Osteoblast (primary cell): ENCODE results near the gene RGS9BP. TPM values are rescaled to one million over a fixed set of nuclear protein-coding genes. Genes with fewer than 3 reads are reported as not detected.
"Not testable (repeated sequence)": the region's sequence is repeated elsewhere in the genome, so short reads cannot be mapped to it uniquely, and the experiment has no call there.

Experiments used
- DNase-seq: peaks from one replicate; pipeline ENCODE4 v3.0.0; 2011; ENCODE audit warnings: low spot score, mixed read lengths; ENCODE audit not compliant: insufficient read length; ENCODE audit errors: missing footprints
- H2AFZ ChIP-seq: 2 replicates; pipeline ENCODE4 v1.6.0; 2011; ENCODE audit warnings: mild to moderate bottlenecking, low read length
- H3K27ac ChIP-seq: 2 replicates; pipeline ENCODE4 v1.5.1; 2011; ENCODE audit warnings: mild to moderate bottlenecking, low read depth, low read length, moderate library complexity
- H3K27me3 ChIP-seq: 2 replicates; pipeline ENCODE4 v1.6.0; 2012; ENCODE audit warnings: mild to moderate bottlenecking, control low read depth, inconsistent platforms, low read length, moderate library complexity; ENCODE audit not compliant: insufficient read depth
- H3K36me3 ChIP-seq: 2 replicates; pipeline ENCODE4 v1.5.1; 2011; ENCODE audit warnings: mild to moderate bottlenecking, low read length, control low read depth, moderate library complexity; ENCODE audit not compliant: insufficient read depth
- H3K4me1 ChIP-seq: 2 replicates; pipeline ENCODE4 v1.5.1; 2011; ENCODE audit warnings: mild to moderate bottlenecking, low read length, control low read depth, moderate library complexity; ENCODE audit not compliant: insufficient read depth
- H3K4me2 ChIP-seq: 2 replicates; pipeline ENCODE4 v1.6.0; 2011; ENCODE audit warnings: mild to moderate bottlenecking, low read length; ENCODE audit not compliant: insufficient read depth
- H3K4me3 ChIP-seq: fragments of 200-600 bp; sonication (generic); 3 replicates; pipeline ENCODE4 v1.5.1; 2012; ENCODE audit warnings: mild to moderate bottlenecking, low read length, inconsistent platforms; ENCODE audit not compliant: insufficient read depth
- H3K79me2 ChIP-seq: 2 replicates; pipeline ENCODE4 v1.6.0; 2012; ENCODE audit warnings: mild to moderate bottlenecking, low read length, control low read depth, inconsistent platforms; ENCODE audit not compliant: insufficient read depth
- H3K9me3 ChIP-seq: 2 replicates; pipeline ENCODE4 v1.5.1; 2011; ENCODE audit warnings: low read depth, low read length, control low read depth
- H4K20me1 ChIP-seq: 2 replicates; pipeline ENCODE4 v1.6.0; 2012; ENCODE audit warnings: mild to moderate bottlenecking, low read length, control low read depth; ENCODE audit not compliant: insufficient read depth
- total RNA-seq: library from RNA; depleted of rRNA; stranded (reverse); fragments of >200 nt; gene quantifications from 2 replicates; pipeline ENCODE4 v1.2.3, GENCODE V29; 2012
- TF ChIP-seq, protein P1 (sequence below): IDR thresholded peaks from 2 replicates; pipeline ENCODE4 v1.5.1; 2011; ENCODE audit warnings: mild to moderate bottlenecking, low read depth, low read length, moderate library complexity; ENCODE audit errors: extremely low read depth

Gene RGS9BP
- total RNA-seq, 1 donor = 0.72 TPM

DNA sequence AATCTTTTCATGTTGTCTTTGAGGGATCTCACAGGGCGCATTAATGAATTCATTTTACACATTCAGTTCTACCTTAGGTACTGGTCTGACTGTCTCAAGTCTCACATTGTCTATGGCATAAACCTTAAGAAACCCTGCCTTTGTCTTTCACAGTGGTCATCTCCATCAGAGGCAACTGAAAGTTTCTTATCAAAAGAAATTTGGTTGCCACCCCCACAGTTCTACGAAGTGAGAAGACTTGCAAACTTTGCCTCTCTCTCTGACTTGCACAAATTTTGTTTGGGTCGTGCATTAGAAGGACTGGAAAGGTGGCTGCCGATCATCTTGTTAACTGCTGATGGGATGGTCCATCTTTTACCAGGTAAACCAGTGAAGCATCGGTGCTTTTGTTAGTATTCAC lies 33.4 kb downstream of the RGS9BP start:
- Histone ChIP-seq H3K4me1 (no peaks in the 10 kb centered on the region), H3K4me3 (no peak overlapping the region), H2AFZ (no peak overlapping the region), H4K20me1 (peaks cover 21% of the 10 kb centered on the region), H3K9me3 (no peaks in the 10 kb centered on the region), H3K27me3 (no peaks in the 10 kb centered on the region), H3K4me2 (no peak overlapping the region), H3K27ac (no peak overlapping the region), H3K36me3 (peaks cover 10% of the 10 kb centered on the region), H3K79me2 (peaks cover 39% of the 10 kb centered on the region)
- TF ChIP-seq, protein P1, sequence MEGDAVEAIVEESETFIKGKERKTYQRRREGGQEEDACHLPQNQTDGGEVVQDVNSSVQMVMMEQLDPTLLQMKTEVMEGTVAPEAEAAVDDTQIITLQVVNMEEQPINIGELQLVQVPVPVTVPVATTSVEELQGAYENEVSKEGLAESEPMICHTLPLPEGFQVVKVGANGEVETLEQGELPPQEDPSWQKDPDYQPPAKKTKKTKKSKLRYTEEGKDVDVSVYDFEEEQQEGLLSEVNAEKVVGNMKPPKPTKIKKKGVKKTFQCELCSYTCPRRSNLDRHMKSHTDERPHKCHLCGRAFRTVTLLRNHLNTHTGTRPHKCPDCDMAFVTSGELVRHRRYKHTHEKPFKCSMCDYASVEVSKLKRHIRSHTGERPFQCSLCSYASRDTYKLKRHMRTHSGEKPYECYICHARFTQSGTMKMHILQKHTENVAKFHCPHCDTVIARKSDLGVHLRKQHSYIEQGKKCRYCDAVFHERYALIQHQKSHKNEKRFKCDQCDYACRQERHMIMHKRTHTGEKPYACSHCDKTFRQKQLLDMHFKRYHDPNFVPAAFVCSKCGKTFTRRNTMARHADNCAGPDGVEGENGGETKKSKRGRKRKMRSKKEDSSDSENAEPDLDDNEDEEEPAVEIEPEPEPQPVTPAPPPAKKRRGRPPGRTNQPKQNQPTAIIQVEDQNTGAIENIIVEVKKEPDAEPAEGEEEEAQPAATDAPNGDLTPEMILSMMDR = no peak
- no peak for DNase-seq

GRCh38 chr19:32711747-32712146 lies 36.1 kb downstream of the RGS9BP start:
- Histone ChIP-seq H3K4me1 (no peaks in the 10 kb centered on the region), H2AFZ (no peak overlapping the region), H3K27ac (no peak overlapping the region), H3K27me3 (no peaks in the 10 kb centered on the region), H3K4me2 (no peak overlapping the region), H3K79me2 (peaks cover 16% of the 10 kb centered on the region), H4K20me1 (peaks cover 13% of the 10 kb centered on the region), H3K4me3 (no peak overlapping the region), H3K36me3 (peaks cover 10% of the 10 kb centered on the region), H3K9me3 (no peaks in the 10 kb centered on the region)
- TF ChIP-seq, protein P1 = no peak
- no peak for DNase-seq

GRCh38 chr19:32716203-32716602 lies 40.6 kb downstream of the RGS9BP start:
- H3K79me2 ChIP-seq, H2AFZ ChIP-seq, DNase-seq, H3K4me1 ChIP-seq, H3K4me3 ChIP-seq, H3K27me3 ChIP-seq, H3K9me3 ChIP-seq, H3K4me2 ChIP-seq, H3K27ac ChIP-seq, H4K20me1 ChIP-seq: not testable (repeated sequence)
- peaks cover 13% of the 10 kb centered on the region for H3K36me3 ChIP-seq

GRCh38 chr19:32717496-32717895 lies 41.8 kb downstream of the RGS9BP start:
- no peak overlapping the region for H2AFZ ChIP-seq
- peaks cover 7% of the 10 kb centered on the region for H3K36me3 ChIP-seq
- no peak for DNase-seq
- no peak overlapping the region for H3K4me2 ChIP-seq
- H3K27ac ChIP-seq = no peak overlapping the region
- TF ChIP-seq, protein P1 = no peak
- H3K9me3 ChIP-seq = no peaks in the 10 kb centered on the region
- H3K4me1 ChIP-seq = no peaks in the 10 kb centered on the region
- no peaks in the 10 kb centered on the region for H3K27me3 ChIP-seq
- no peaks in the 10 kb centered on the region for H4K20me1 ChIP-seq
- H3K4me3 ChIP-seq = no peak overlapping the region
- no peaks in the 10 kb centered on the region for H3K79me2 ChIP-seq
